ENCODE measurements around the gene ELOF1. TPM values are rescaled to one million over a fixed set of nuclear protein-coding genes. Genes with fewer than 3 reads are reported as not detected.
"Not testable (repeated sequence)": the region's sequence is repeated elsewhere in the genome, so short reads cannot be mapped to it uniquely, and the experiment has no call there.

The ELOF1 gene
- 65.5 and 68.7 TPM in 2 replicates for total RNA-seq (2021)
- Bru-seq, nascent RNA: percentile 71 among the genes with signal in this experiment
- BruChase-seq, experiment 1, labeled RNA remaining after a 2-hour chase: percentile 76 among the genes with signal in this experiment
- percentile 90 among the genes with signal in this experiment for BruChase-seq, experiment 2, labeled RNA remaining after a 6-hour chase
- long read RNA-seq, transcript ELOF1-201 (4 exons, 1,019 nt): major isoform, 60 of 85 reads
- long read RNA-seq, partial matches to known transcripts: 15 of 85 reads
- long read RNA-seq, other reads (novel, unspliced or antisense): 9 of 85 reads

- H3K9me3 ChIP-seq (ENCODE audit: insufficient read depth, low read depth): no peaks in the 10 kb centered on the region
- peaks cover 17% of the 10 kb centered on the region; the same call in 1 of the 2 replicates for H3F3A ChIP-seq (ENCODE audit: insufficient read depth, low read depth)
- peak; percentile 97 for DNase-seq
- TF ChIP-seq EZH2 (IDR thresholded peaks at IDR 0.05; ENCODE audit: low read depth) (no peak), CTCF (conservative IDR thresholded peaks at IDR 0.05) (peak; percentile 48)
- ChIA-PET POLR2A (ENCODE audit: unreplicated experiment) (interaction anchor here (0.6 kb wide), 4 partner anchors 23 to 191 kb away, joined by 3 to 7 read pairs (median 4); no protein-coding TSS in a partner anchor), CTCF (interaction anchor here (0.6 to 1.1 kb wide), 8 partner anchors 10 to 594 kb away, joined by 3 to 9 read pairs (median 6); no protein-coding TSS in a partner anchor)
- H4K20me1 ChIP-seq (ENCODE audit: insufficient read depth): peaks cover 24% of the 10 kb centered on the region
- peak within 1 kb of the TSS; percentile 86 for H3K4me2 ChIP-seq
- BruUV-seq (replicated peaks): TSS peak; percentile 94
- 0 out of 2 replicates have a peak, but pooled peaks cover 5% of the 10 kb centered on the region for H3K36me3 ChIP-seq (ENCODE audit: low read depth)
- H3K4me3 ChIP-seq: peak within 1 kb of the TSS; percentile 97
- no peaks in the 10 kb centered on the region for H3K9me2 ChIP-seq (ENCODE audit: insufficient read depth)
- H3K79me2 ChIP-seq (ENCODE audit: low read depth): peaks cover 57% of the 10 kb centered on the region
- no peaks in the 10 kb centered on the region for H3K27me3 ChIP-seq (ENCODE audit: insufficient read depth, low read depth)
- H3K4me1 ChIP-seq (replicated peaks; ENCODE audit: insufficient read depth): peaks cover 11% of the 10 kb centered on the region; the same call in 1 of the 2 replicates
- peak within 1 kb of the TSS; percentile 94 for H2AFZ ChIP-seq
- intact Hi-C loops (cut with micrococcal nuclease; ENCODE audit: unreplicated experiment): loop anchor here (2.0 kb wide), 1 partner anchor 54 kb away; the partner anchor contains the start of gene ZNF653
- peak within 1 kb of the TSS; percentile 47; the same call in 1 of the 2 replicates for H3K27ac ChIP-seq
These were observed at the start of gene ELOF1 for GRCh38 chr19:11558881-11559828. Gene ELOF1, minus strand, starts transcription at chr19:11559230. Its CDS starts 4,883 bp downstream, at chr19:11554347.

GRCh38 chr19:11606484-11606883 lies 47.5 kb upstream of the ELOF1 start:
- Histone ChIP-seq H4K20me1 (ENCODE audit: insufficient read depth) (no peaks in the 10 kb centered on the region), H3K9me2 (ENCODE audit: insufficient read depth) (no peaks in the 10 kb centered on the region), H2AFZ (no peak overlapping the region), H3K9me3 (ENCODE audit: insufficient read depth, low read depth) (0 out of 2 replicates have a peak, but pooled peaks cover 4% of the 10 kb centered on the region), H3K36me3 (ENCODE audit: low read depth) (peaks cover 27% of the 10 kb centered on the region), H3K4me1 (replicated peaks; ENCODE audit: insufficient read depth) (no peaks in the 10 kb centered on the region), H3F3A (ENCODE audit: insufficient read depth, low read depth) (peaks cover 21% of the 10 kb centered on the region), H3K27me3 (ENCODE audit: insufficient read depth, low read depth) (no peaks in the 10 kb centered on the region), H3K79me2 (ENCODE audit: low read depth) (peaks cover 23% of the 10 kb centered on the region), H3K27ac (no peak overlapping the region), H3K4me2 (no peak overlapping the region), H3K4me3 (no peak overlapping the region)
- DNase-seq: no peak
- ChIA-PET CTCF (no interaction called here), POLR2A (ENCODE audit: unreplicated experiment) (no interaction called here)
- BruUV-seq (replicated peaks): no TSS peak
- TF ChIP-seq CTCF (conservative IDR thresholded peaks at IDR 0.05) (no peak), EZH2 (IDR thresholded peaks at IDR 0.05; ENCODE audit: low read depth) (no peak)
- intact Hi-C loops (cut with micrococcal nuclease; ENCODE audit: unreplicated experiment): no loop called here

GRCh38 chr19:11599704-11600103 lies 40.7 kb upstream of the ELOF1 start:
- POLR2A ChIA-PET (ENCODE audit: unreplicated experiment); H4K20me1 ChIP-seq (ENCODE audit: insufficient read depth); H3K9me3 ChIP-seq (ENCODE audit: insufficient read depth, low read depth); H3K27me3 ChIP-seq (ENCODE audit: insufficient read depth, low read depth); H3K4me3 ChIP-seq; H3K27ac ChIP-seq; DNase-seq; H3K4me2 ChIP-seq; intact Hi-C loops (cut with micrococcal nuclease; ENCODE audit: unreplicated experiment); H3K9me2 ChIP-seq (ENCODE audit: insufficient read depth); BruUV-seq (replicated peaks); CTCF ChIA-PET; H2AFZ ChIP-seq: not testable (repeated sequence)
- H3K36me3 ChIP-seq (ENCODE audit: low read depth): peaks cover 24% of the 10 kb centered on the region
- peaks cover 62% of the 10 kb centered on the region for H3K79me2 ChIP-seq (ENCODE audit: low read depth)
- peaks cover 11% of the 10 kb centered on the region; the same call in 1 of the 2 replicates for H3F3A ChIP-seq (ENCODE audit: insufficient read depth, low read depth)
- peaks cover 14% of the 10 kb centered on the region for H3K4me1 ChIP-seq (replicated peaks; ENCODE audit: insufficient read depth)
